ENCODE results near the gene RFX3.

Gene RFX3

DNA sequence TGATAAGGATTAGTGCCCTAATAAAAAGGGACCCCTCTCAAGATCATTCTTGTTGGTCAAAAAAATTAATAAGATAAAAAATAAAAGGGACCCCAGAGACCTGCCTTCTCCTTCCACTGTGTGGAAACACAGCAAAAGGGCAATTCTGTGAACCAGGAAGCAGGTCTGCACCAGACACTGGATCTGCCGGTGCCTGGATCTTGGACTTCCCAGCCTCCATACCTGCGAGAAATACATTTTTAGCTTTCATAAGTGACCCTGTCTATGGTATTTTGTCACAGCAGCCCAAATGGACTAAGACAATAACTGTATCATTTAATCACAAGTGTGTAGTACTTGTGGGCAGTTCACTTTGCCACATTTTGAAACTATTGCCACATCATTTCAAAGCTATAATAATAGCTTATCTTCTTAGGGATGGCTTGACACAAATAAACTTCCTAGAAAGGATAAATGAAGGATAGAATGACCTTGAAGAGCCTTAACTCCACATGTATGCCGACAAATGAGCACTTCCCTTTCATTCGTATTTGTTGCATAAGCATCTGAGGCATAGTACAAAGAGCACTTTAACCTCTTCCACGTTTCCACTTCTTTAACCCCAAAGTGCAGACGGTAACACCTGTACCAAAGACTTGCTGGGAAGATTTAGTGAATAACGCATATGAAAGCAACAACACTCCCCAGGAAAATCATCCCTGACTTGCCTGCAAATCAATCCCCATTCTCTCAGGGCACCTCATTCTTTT is 336.5 kb downstream of the RFX3 start:
- Histone ChIP-seq H3K9me3 (replicated peaks; ENCODE audit: low read length) (no peaks in the 10 kb centered on the region), H3K27me3 (ENCODE audit: control insufficient read depth, insufficient read depth, low read length) (peaks cover 16% of the 10 kb centered on the region), H3K36me3 (ENCODE audit: insufficient read depth, low read length) (no peaks in the 10 kb centered on the region)

DNA sequence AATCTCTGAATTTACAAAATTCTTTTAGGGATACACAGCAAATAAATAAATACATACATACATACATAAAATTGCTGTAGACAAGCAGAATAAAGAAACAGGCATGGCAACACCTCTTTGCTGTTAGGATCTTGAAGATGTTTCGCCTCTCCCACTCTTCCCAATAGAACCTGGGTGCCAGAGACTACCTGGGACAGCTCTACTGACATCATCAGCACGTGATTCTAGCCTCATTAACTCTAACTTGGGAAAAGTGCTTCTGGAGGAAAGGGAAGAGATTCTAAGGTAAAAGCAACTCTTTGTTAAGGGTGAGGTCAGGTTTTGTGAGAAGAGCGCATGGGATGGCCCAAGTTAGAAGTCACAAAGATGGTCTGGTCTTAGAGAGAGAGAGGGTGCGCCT is 339.1 kb downstream of the RFX3 start:
- no peak overlapping the region for H3K4me2 ChIP-seq (ENCODE audit: low read length)
- no peaks in the 10 kb centered on the region for H3K9me3 ChIP-seq (replicated peaks; ENCODE audit: low read length)
- H3K27me3 ChIP-seq (ENCODE audit: control insufficient read depth, insufficient read depth, low read length) = peaks cover 27% of the 10 kb centered on the region
- H3K36me3 ChIP-seq (ENCODE audit: insufficient read depth, low read length) = no peaks in the 10 kb centered on the region
- H3K4me3 ChIP-seq (ENCODE audit: low read length) = no peak overlapping the region
- no peak overlapping the region for H3K9ac ChIP-seq (ENCODE audit: low read depth, low read length)
- H3K4me1 ChIP-seq (ENCODE audit: control insufficient read depth, insufficient read depth, low read length) = no peaks in the 10 kb centered on the region

More for the DNA sequence above, 336.5 kb downstream of the RFX3 start:
- Histone ChIP-seq H3K4me1 (ENCODE audit: control insufficient read depth, insufficient read depth, low read length) (no peaks in the 10 kb centered on the region), H3K9ac (ENCODE audit: low read depth, low read length) (no peak overlapping the region), H3K4me2 (ENCODE audit: low read length) (no peak overlapping the region), H3K4me3 (ENCODE audit: low read length) (no peak overlapping the region)

DNA sequence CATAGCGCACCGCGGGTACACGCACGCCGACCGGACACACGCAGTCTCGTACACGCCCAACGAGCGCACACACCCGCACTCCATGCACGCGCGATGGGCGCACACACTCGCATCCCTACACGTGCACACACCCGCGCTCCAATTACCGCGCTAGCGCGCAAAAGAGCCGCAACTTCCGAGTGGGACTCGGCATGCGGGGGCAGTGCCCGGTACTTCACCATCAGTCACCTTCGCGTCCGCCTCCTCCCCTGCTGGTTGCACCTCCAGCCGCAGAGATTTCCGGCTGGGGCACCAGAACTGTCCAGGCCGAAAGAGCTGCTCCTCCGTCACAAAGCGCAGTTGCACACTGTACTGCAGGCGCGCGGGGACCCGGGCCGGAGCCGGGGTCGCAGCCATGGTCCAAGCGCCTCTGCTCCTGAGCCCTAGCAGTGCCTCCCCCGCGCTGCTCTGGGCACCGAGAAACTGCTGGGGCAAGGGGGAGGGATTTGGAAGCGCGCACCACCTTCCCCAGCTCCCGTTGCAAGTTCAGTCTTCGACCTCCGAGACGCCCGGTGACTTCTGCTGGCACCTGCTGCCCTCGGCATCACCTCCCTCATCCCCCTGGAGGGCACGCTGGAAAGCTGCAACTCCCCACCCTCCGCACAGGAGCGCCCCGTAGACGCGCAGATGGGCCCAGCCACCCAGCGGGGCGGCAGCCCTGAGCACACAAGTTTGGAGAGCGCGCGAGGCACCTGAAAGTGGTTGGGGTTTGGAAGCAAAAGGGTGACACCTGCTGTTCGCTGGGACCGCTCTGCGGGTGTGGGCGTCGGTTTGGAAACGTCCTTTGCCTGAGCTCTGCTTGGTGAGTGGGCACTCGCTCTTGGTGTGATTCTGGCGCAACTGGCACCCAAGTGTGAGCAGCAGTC is 344.5 kb downstream of the RFX3 start:
- H3K9me3 ChIP-seq (replicated peaks; ENCODE audit: low read length) = no peaks in the 10 kb centered on the region
- no peak overlapping the region for H3K9ac ChIP-seq (ENCODE audit: low read depth, low read length)
- H3K4me1 ChIP-seq (ENCODE audit: control insufficient read depth, insufficient read depth, low read length) = peaks cover 6% of the 10 kb centered on the region
- H3K27me3 ChIP-seq (ENCODE audit: control insufficient read depth, insufficient read depth, low read length) = peaks cover 37% of the 10 kb centered on the region
- no peaks in the 10 kb centered on the region for H3K36me3 ChIP-seq (ENCODE audit: insufficient read depth, low read length)
- peak overlapping the region; percentile 64 for H3K4me3 ChIP-seq (ENCODE audit: low read length)
- H3K4me2 ChIP-seq (ENCODE audit: low read length) = peak overlapping the region; percentile 80

DNA sequence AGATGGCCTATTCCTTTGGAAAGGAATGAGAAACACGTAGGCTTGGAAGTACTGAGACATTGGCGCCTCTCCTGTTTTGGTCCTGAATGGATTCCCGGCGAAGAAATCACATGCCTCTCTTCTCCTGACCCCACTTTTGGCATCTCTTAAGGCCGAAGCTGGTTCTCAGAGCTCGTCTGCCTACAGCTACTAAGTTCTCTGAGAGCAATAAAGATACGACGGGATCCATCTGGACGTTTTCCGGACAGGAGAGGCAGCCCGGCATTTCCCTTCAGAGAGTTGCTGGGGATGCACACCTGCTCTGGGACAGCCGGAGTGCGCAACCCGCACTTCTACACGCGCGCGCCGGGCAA is 345.1 kb downstream of the RFX3 start:
- Histone ChIP-seq H3K4me3 (ENCODE audit: low read length) (peak overlapping the region; percentile 64), H3K4me2 (ENCODE audit: low read length) (peak overlapping the region; percentile 80), H3K36me3 (ENCODE audit: insufficient read depth, low read length) (no peaks in the 10 kb centered on the region), H3K27me3 (ENCODE audit: control insufficient read depth, insufficient read depth, low read length) (peaks cover 37% of the 10 kb centered on the region), H3K9ac (ENCODE audit: low read depth, low read length) (no peak overlapping the region), H3K9me3 (replicated peaks; ENCODE audit: low read length) (no peaks in the 10 kb centered on the region), H3K4me1 (ENCODE audit: control insufficient read depth, insufficient read depth, low read length) (peaks cover 6% of the 10 kb centered on the region)

DNA sequence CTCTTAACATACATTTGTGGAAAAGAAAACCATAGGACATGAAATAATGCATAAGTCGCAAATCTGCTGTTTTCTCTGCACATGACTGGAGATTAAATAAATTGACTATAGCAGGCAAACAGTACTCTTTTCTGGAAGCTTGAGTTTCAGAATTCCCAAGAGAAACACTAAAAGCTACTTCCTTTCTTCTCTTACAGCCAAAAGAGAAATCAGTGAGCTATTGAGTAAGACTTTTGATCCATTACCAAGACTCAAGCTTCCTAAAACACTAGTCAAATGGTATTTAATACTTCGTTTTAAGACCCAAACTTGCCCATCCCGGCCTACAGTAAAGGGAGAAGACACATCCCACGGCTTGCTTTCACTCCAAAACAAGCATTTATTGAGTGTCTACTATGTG is 346.1 kb downstream of the RFX3 start:
- Histone ChIP-seq H3K4me3 (ENCODE audit: low read length) (no peak overlapping the region), H3K27me3 (ENCODE audit: control insufficient read depth, insufficient read depth, low read length) (peaks cover 37% of the 10 kb centered on the region), H3K4me1 (ENCODE audit: control insufficient read depth, insufficient read depth, low read length) (peaks cover 6% of the 10 kb centered on the region), H3K9ac (ENCODE audit: low read depth, low read length) (no peak overlapping the region), H3K4me2 (ENCODE audit: low read length) (no peak overlapping the region), H3K36me3 (ENCODE audit: insufficient read depth, low read length) (no peaks in the 10 kb centered on the region), H3K9me3 (replicated peaks; ENCODE audit: low read length) (no peaks in the 10 kb centered on the region)

DNA sequence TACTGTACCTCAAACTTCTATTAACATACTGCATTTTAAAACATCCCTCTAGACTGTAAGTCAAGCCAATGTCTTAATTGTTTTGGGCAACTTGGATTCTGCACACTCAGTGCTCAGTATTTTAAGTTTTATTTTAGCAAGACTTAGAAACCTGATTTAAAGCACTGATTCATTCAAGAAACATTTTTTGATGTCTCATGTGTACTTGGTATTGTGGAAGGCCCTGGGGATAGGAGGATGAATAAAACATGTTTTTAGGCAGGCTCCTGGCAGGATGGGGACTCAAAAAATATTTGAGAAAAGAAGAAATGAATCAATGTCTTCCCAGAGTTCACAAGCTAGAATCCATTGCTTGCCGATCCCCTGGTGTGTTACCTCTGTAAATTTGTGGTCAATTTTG is 347.9 kb downstream of the RFX3 start:
- H3K9ac ChIP-seq (ENCODE audit: low read depth, low read length) = no peak overlapping the region
- no peaks in the 10 kb centered on the region for H3K36me3 ChIP-seq (ENCODE audit: insufficient read depth, low read length)
- H3K9me3 ChIP-seq (replicated peaks; ENCODE audit: low read length) = no peaks in the 10 kb centered on the region
- no peak overlapping the region for H3K4me2 ChIP-seq (ENCODE audit: low read length)
- H3K4me3 ChIP-seq (ENCODE audit: low read length) = no peak overlapping the region
- peaks cover 31% of the 10 kb centered on the region for H3K27me3 ChIP-seq (ENCODE audit: control insufficient read depth, insufficient read depth, low read length)
- H3K4me1 ChIP-seq (ENCODE audit: control insufficient read depth, insufficient read depth, low read length) = peaks cover 6% of the 10 kb centered on the region

DNA sequence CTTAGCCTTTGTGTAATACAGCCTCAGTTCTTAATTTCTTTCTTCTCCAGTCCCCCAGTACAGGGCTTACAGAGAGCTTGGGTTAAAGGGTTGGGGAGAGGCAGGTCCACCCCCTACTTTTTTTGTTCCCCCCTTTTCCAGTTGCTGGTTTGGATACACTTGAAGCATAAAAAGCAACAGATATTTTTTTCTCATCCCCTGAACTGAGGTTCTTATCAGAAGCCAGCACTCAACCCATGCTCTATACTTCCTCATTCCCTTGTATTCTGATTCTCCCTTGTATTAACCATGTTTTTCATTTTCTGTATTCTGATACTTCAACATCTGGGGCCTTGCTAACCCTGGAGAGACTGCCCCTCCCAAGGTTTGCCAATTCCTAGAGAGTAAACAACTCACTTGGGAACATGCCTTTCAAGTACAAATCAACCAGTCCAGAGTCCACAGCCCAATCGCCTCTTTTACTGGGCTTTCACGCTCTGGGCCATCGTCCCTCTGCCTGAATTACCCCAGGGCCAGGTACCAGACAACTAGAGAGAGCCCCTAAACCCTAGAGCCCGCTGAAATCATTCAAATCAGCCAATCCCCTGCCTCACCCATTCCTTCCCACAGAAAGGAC is 348.5 kb downstream of the RFX3 start:
- no peaks in the 10 kb centered on the region for H3K36me3 ChIP-seq (ENCODE audit: insufficient read depth, low read length)
- H3K9ac ChIP-seq (ENCODE audit: low read depth, low read length) = no peak overlapping the region
- no peak overlapping the region for H3K4me3 ChIP-seq (ENCODE audit: low read length)
- no peak overlapping the region for H3K4me2 ChIP-seq (ENCODE audit: low read length)
- peaks cover 6% of the 10 kb centered on the region for H3K4me1 ChIP-seq (ENCODE audit: control insufficient read depth, insufficient read depth, low read length)
- peaks cover 24% of the 10 kb centered on the region for H3K27me3 ChIP-seq (ENCODE audit: control insufficient read depth, insufficient read depth, low read length)
- no peaks in the 10 kb centered on the region for H3K9me3 ChIP-seq (replicated peaks; ENCODE audit: low read length)

DNA sequence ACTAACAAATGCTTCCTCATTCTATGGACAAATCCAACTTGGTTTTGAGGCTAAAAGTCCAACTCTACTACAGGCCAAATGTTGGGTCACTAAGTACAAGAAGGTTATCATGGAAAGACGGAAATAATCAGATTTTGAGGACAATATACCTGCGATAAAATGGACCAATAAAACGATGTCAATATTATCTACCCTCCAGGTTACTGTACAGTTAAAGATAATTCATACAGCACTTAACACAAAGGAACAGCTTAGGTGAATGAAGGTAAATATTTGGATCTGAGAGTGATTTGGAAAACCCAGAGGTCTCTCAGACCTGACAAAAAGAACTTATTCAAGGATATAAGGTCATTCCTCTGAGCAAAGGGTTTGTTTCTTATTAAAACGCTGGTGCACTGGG is 352.4 kb downstream of the RFX3 start:
- H3K9ac ChIP-seq (ENCODE audit: low read depth, low read length) = no peak overlapping the region
- H3K4me2 ChIP-seq (ENCODE audit: low read length) = no peak overlapping the region
- H3K36me3 ChIP-seq (ENCODE audit: insufficient read depth, low read length) = no peaks in the 10 kb centered on the region
- no peaks in the 10 kb centered on the region for H3K4me1 ChIP-seq (ENCODE audit: control insufficient read depth, insufficient read depth, low read length)
- no peaks in the 10 kb centered on the region for H3K9me3 ChIP-seq (replicated peaks; ENCODE audit: low read length)
- H3K27me3 ChIP-seq (ENCODE audit: control insufficient read depth, insufficient read depth, low read length) = peaks cover 11% of the 10 kb centered on the region
- no peak overlapping the region for H3K4me3 ChIP-seq (ENCODE audit: low read length)

DNA sequence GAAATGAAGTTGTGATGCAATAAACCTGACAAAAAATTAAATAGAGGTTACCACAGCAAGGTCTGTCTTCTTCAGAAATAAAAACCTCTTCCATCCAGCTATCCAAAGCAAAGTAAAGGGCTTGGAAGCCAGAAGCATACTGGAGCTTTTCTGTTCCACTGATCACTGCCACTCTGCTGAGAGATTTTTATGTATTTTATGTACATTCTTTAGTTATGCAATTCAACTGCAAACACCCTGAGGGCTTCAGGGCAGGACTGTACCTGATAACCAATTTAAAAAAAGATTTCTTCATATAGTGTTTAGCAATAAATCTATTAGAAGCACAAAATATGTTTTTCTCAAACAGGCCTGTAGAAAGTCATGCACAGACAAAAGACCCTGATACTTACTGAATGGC is 355.0 kb downstream of the RFX3 start:
- no peak overlapping the region for H3K9ac ChIP-seq (ENCODE audit: low read depth, low read length)
- H3K4me2 ChIP-seq (ENCODE audit: low read length) = no peak overlapping the region
- peaks cover 19% of the 10 kb centered on the region for H3K27me3 ChIP-seq (ENCODE audit: control insufficient read depth, insufficient read depth, low read length)
- H3K36me3 ChIP-seq (ENCODE audit: insufficient read depth, low read length) = no peaks in the 10 kb centered on the region
- H3K9me3 ChIP-seq (replicated peaks; ENCODE audit: low read length) = no peaks in the 10 kb centered on the region
- no peak overlapping the region for H3K4me3 ChIP-seq (ENCODE audit: low read length)
- no peaks in the 10 kb centered on the region for H3K4me1 ChIP-seq (ENCODE audit: control insufficient read depth, insufficient read depth, low read length)

Measured in skeletal muscle satellite cell (primary cell).